HEK293 (cell line): ENCODE data around the gene MRPL34.

Experiments
- CTCF ChIP-seq: fragments of 450-650 bp; formaldehyde crosslinking; IDR thresholded peaks from 2 replicates; pipeline ENCODE4 v1.5.1; 2016; ENCODE audit warnings: missing biosample characterization, missing genetic modification characterization
- FEZF1 ChIP-seq: fragments of 450-650 bp; formaldehyde crosslinking; IDR thresholded peaks from 2 replicates; pipeline ENCODE4 v1.5.1; 2016; ENCODE audit warnings: missing biosample characterization, missing genetic modification characterization
- KLF1 ChIP-seq: fragments of 450-650 bp; formaldehyde crosslinking; IDR thresholded peaks from 2 replicates; pipeline ENCODE4 v1.5.1; 2016; ENCODE audit warnings: missing biosample characterization, missing genetic modification characterization
- PRDM4 ChIP-seq: fragments of 450-650 bp; formaldehyde crosslinking; IDR thresholded peaks from 2 replicates; pipeline ENCODE4 v1.5.1; 2017; ENCODE audit warnings: missing biosample characterization, missing genetic modification characterization
- SETDB1 ChIP-seq: IDR thresholded peaks from one replicate; pipeline ENCODE4 v1.6.1; 2017; ENCODE audit warnings: mild to moderate bottlenecking, low read length, moderate library complexity, mixed read lengths; ENCODE audit not compliant: insufficient read length
- TCF7L2 ChIP-seq: IDR thresholded peaks from 2 replicates; pipeline ENCODE4 v1.6.1; 2011; ENCODE audit warnings: low read depth, mild to moderate bottlenecking, inconsistent platforms, low read length, moderate library complexity, borderline replicate concordance
- TSHZ1 ChIP-seq: fragments of 450-650 bp; formaldehyde crosslinking; IDR thresholded peaks from 2 replicates; pipeline ENCODE4 v1.5.1; 2016; ENCODE audit warnings: missing biosample characterization, missing genetic modification characterization, borderline replicate concordance
- YY1 ChIP-seq: fragments of 450-650 bp; formaldehyde crosslinking; IDR thresholded peaks from 2 replicates; pipeline ENCODE4 v1.5.1; 2018; ENCODE audit warnings: missing biosample characterization, missing genetic modification characterization
- ZBTB20 ChIP-seq: fragments of 450-650 bp; formaldehyde crosslinking; IDR thresholded peaks from 2 replicates; pipeline ENCODE4 v1.5.1; 2016; ENCODE audit warnings: missing biosample characterization, missing genetic modification characterization
- ZNF121 ChIP-seq: fragments of 450-650 bp; formaldehyde crosslinking; IDR thresholded peaks from 2 replicates; pipeline ENCODE4 v1.5.1; 2016; ENCODE audit warnings: missing biosample characterization, missing genetic modification characterization
- ZNF157 ChIP-seq: fragments of 450-650 bp; formaldehyde crosslinking; IDR thresholded peaks from 2 replicates; pipeline ENCODE4 v1.5.1; 2016; ENCODE audit warnings: missing biosample characterization, missing genetic modification characterization
- ZNF274 ChIP-seq, 2 experiments: fragments of 200-500 bp in 1 of 2; fragments of 450-650 bp in 1 of 2; sonication (Bioruptor generic) in 1 of 2; formaldehyde crosslinking in 1 of 2; IDR thresholded peaks; 2 replicates each; pipeline versions ENCODE4 v1.5.1 to v1.6.1; 2014 to 2016; ENCODE audit warnings: borderline replicate concordance in 1 of 2, inconsistent platforms in 1 of 2, low read length in 1 of 2, missing biosample characterization in 1 of 2, missing genetic modification characterization in 1 of 2
- ZNF548 ChIP-seq: fragments of 450-650 bp; formaldehyde crosslinking; IDR thresholded peaks from 2 replicates; pipeline ENCODE4 v1.5.1; 2016; ENCODE audit warnings: missing biosample characterization, missing genetic modification characterization
- ZNF704 ChIP-seq: fragments of 450-650 bp; formaldehyde crosslinking; IDR thresholded peaks from 2 replicates; pipeline ENCODE4 v1.5.1; 2016; ENCODE audit warnings: missing biosample characterization, missing genetic modification characterization

GRCh38 chr19:17264641-17264979, 41.1 kb upstream of the MRPL34 start, which contains the start of gene USHBP1:
- TF ChIP-seq CTCF (no peak), PRDM4 (tag by site-specific recombination) (no peak), KLF1 (tag by site-specific recombination) (no peak), ZBTB20 (tag by site-specific recombination) (no peak), ZNF274 (IDR thresholded peaks at IDR 0.05; ENCODE audit: low read length) (no peak), ZNF274 (tag by site-specific recombination; IDR thresholded peaks at IDR 0.05; ENCODE audit: borderline replicate concordance) (no peak), ZNF121 (tag by site-specific recombination) (no peak), ZNF157 (no peak), ZNF548 (no peak), SETDB1 (no peak), TSHZ1 (tag by site-specific recombination) (no peak), ZNF704 (tag by site-specific recombination) (no peak), YY1 (no peak), TCF7L2 (no peak), FEZF1 (tag by site-specific recombination) (no peak)
